ENCODE data around the gene ZC3H18. TPM values are rescaled to one million over a fixed set of nuclear protein-coding genes. Genes with fewer than 3 reads are reported as not detected.

ZC3H18 gene
- total and polyA plus RNA-seq, 2 of the 4 experiments (the other 2 are of a cell fraction): 3.4 to 21.3 TPM

GRCh38 chr16:88662843-88663606, 92.8 kb downstream of the ZC3H18 start, which contains the start of gene MVD (continued):
- TF ChIP-seq CTCF (conservative IDR thresholded peaks at IDR 0.05; ENCODE audit: low read depth, low read length): 0 out of 2 replicates have a peak, but pooled peaks have one; percentile 9
- no peak for TF ChIP-seq CEBPB (IDR thresholded peaks at IDR 0.05; ENCODE audit: low read depth, low read length)
- TF ChIP-seq CHD1 (IDR thresholded peaks at IDR 0.05; ENCODE audit: low read depth, low read length): 0 out of 2 replicates have a peak, but pooled peaks have one; percentile 74
- TF ChIP-seq MAFK (IDR thresholded peaks at IDR 0.05; ENCODE audit: low read depth, low read length): no peak
- peak; percentile 69 for TF ChIP-seq RFX5 (IDR thresholded peaks at IDR 0.05; ENCODE audit: low read depth, low read length)
- TF ChIP-seq RCOR1 (IDR thresholded peaks at IDR 0.05; ENCODE audit: insufficient replicate concordance, low read length): no peak
